Stimulated activated CD8-positive, alpha-beta memory T cell treated with anti-CD3 and anti-CD28 coated beads, Interleukin-12 subunit alpha, Interleukin-12 subunit beta, amount 100 ng/mL, for 1 hour (primary cell): ENCODE data around the gene DYNC1I1.

Source experiments
- DNase-seq: peaks from one replicate; pipeline ENCODE4 v3.0.0-alpha.2; 2020; ENCODE audit warnings: low read depth

DYNC1I1 gene

GRCh38 chr7:95971716-95972115, 199.4 kb downstream of the DYNC1I1 start:
- no peak for DNase-seq

GRCh38 chr7:95972523-95972922, 200.2 kb downstream of the DYNC1I1 start:
- DNase-seq, result no peak

GRCh38 chr7:95974108-95974507, 201.8 kb downstream of the DYNC1I1 start:
- no peak for DNase-seq

GRCh38 chr7:95976369-95977060, 204.2 kb downstream of the DYNC1I1 start:
- no peak for DNase-seq

- DNase-seq, result no peak
Observed at GRCh38 chr7:95977994-95978393, 205.6 kb downstream of the DYNC1I1 start.

GRCh38 chr7:95980167-95980566, 207.8 kb downstream of the DYNC1I1 start:
- no peak for DNase-seq

GRCh38 chr7:95980706-95981105, 208.4 kb downstream of the DYNC1I1 start:
- DNase-seq, result no peak

- DNase-seq, result no peak
Observed at GRCh38 chr7:95986178-95986764, 213.9 kb downstream of the DYNC1I1 start.

GRCh38 chr7:95989301-95989700, 216.9 kb downstream of the DYNC1I1 start:
- DNase-seq, result no peak

- DNase-seq, result no peak
Observed at GRCh38 chr7:95993380-95993779, 221.0 kb downstream of the DYNC1I1 start.

- DNase-seq, result no peak
Observed at GRCh38 chr7:95996174-95996573, 223.8 kb downstream of the DYNC1I1 start.

- DNase-seq, result no peak
Observed at GRCh38 chr7:95996886-95997285, 224.5 kb downstream of the DYNC1I1 start.

- DNase-seq, result no peak
Observed at GRCh38 chr7:95997632-95998031, 225.3 kb downstream of the DYNC1I1 start.

GRCh38 chr7:95999481-95999880, 227.1 kb downstream of the DYNC1I1 start:
- DNase-seq, result no peak

- DNase-seq, result no peak
Observed at GRCh38 chr7:96004578-96004977, 232.2 kb downstream of the DYNC1I1 start.

GRCh38 chr7:96005271-96005670, 232.9 kb downstream of the DYNC1I1 start:
- DNase-seq, result no peak

- no peak for DNase-seq
Observed at GRCh38 chr7:96009148-96009547, 236.8 kb downstream of the DYNC1I1 start.

- no peak for DNase-seq
Observed at GRCh38 chr7:96013836-96014235, 241.5 kb downstream of the DYNC1I1 start.

GRCh38 chr7:96014617-96015016, 242.3 kb downstream of the DYNC1I1 start:
- DNase-seq, result no peak

GRCh38 chr7:96016056-96016586, 243.8 kb downstream of the DYNC1I1 start:
- no peak for DNase-seq

GRCh38 chr7:96016735-96017134, 244.4 kb downstream of the DYNC1I1 start:
- DNase-seq, result no peak

GRCh38 chr7:96017877-96018276, 245.5 kb downstream of the DYNC1I1 start:
- no peak for DNase-seq

- no peak for DNase-seq
Observed at GRCh38 chr7:96021568-96021967, 249.2 kb downstream of the DYNC1I1 start.

GRCh38 chr7:96023387-96023786, 251.0 kb downstream of the DYNC1I1 start:
- no peak for DNase-seq
